GM18519 (cell line): ENCODE results near the gene FAM234A.

Experiments used
- ATAC-seq: cut with Tn5 transposase; IDR thresholded peaks from one replicate; pipeline ENCODE4 v1.9.1; 2021; ENCODE audit warnings: mild to moderate bottlenecking, moderate library complexity; ENCODE audit not compliant: unreplicated experiment, low FRiP score

FAM234A gene

GRCh38 chr16:296276-296675, 61.7 kb downstream of the FAM234A start:
- no peak for ATAC-seq

DNA sequence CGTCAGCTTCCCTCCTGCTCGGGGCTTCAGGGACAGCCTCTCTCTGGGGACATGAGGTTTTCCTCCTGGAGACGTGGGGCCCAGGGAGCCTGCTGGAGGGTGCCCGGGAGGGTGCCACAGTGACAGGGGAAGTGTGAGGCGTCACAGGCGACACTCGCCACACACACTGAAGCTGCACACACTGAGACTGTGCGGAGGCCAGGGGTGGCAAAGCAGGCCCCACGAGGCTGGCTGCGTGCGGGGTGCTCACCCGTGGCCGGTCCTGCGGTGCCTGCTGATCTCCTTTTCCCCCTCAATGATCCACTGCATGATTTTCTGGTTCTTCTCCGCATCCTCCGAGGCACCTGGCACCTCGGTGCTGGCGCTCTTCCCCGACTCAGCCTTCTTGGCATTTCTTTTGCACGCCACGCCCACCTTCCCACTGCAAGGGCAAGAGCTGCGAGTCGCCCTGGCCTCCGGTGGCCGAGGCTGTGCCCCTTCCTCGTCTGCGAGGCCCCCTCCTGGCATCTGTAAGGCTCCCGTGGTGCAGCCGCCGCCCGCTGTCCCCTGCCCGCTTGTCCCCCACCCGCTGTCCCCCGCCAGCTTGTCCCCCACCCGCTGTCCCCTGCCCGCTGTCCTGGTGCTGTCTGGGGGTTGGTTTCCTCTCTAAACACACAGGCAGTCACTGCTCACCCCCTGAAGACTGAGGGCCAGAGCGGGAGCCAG, 62.3 kb downstream of the FAM234A start:
- ATAC-seq = no peak

- ATAC-seq = no peak
These were observed 63.2 kb downstream of the FAM234A start for GRCh38 chr16:297832-298231.

DNA sequence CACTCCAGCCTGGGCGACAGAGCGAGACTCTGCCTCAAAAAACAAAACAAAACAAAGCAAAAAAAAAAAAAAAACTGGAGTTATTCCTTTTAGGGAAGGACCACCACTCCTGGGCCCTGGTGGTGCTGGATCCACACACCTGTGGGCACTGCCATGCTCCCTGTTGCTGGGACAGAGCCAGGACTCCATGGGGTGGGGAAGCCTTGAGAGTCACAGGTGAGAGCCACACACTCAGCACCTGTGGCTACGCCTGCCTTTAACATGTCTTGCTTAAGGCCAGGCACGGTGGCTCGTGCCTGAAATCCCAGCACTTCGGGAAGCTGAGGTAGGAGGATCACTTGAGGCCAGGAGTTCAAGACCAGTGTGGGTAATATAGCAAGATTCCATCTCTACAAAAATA, 66.6 kb downstream of the FAM234A start:
- ATAC-seq = no peak

GRCh38 chr16:301950-302349, 67.3 kb downstream of the FAM234A start:
- no peak for ATAC-seq

GRCh38 chr16:303760-304505, 69.3 kb downstream of the FAM234A start:
- no peak for ATAC-seq

- ATAC-seq = no peak
These were observed 71.5 kb downstream of the FAM234A start for GRCh38 chr16:305916-306626.

- ATAC-seq = no peak
These were observed 72.3 kb downstream of the FAM234A start for GRCh38 chr16:306911-307370.

- no peak for ATAC-seq
These were observed 73.2 kb downstream of the FAM234A start for GRCh38 chr16:307691-308312.

DNA sequence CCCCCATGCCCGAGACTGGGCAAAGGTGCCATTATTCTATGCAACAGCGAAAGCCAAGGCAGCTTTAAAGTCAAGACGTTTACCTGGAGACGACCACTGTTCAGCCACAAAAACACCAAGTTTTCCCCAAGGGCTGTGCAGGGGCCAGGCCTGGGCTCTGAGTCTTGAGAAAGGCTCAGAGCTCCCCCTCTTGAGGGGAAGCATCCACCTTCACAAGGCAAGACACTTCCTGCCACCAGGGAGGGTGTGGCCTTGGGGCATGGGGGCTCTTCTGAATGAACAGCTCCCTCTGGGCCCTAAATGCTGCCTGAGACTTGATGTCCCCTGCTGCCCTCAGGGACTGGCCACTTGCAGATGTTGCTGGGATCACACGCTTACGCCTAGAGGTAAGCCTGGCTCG, 74.9 kb downstream of the FAM234A start:
- ATAC-seq = no peak

- no peak for ATAC-seq
These were observed 77.1 kb downstream of the FAM234A start for GRCh38 chr16:311725-312124.

DNA sequence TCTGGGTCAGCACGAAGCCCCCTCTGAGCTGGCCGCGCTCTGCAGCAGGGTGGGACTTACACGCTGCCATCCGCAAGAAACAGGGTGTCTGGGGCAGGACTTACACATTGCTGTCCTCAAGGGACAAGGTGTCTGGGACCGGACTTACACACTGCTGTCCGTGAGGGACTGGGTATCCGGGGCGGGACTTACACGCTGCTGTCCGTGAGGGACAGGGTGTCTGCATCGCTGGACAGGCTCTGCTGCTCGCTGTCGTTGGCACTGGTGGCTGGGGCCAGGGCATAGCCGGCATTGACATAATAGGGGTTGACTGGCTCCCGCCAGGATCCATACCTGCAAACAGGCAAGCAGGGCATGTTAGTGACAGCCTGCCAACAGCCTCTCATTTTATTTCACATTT, 79.7 kb downstream of the FAM234A start:
- ATAC-seq = no peak

DNA sequence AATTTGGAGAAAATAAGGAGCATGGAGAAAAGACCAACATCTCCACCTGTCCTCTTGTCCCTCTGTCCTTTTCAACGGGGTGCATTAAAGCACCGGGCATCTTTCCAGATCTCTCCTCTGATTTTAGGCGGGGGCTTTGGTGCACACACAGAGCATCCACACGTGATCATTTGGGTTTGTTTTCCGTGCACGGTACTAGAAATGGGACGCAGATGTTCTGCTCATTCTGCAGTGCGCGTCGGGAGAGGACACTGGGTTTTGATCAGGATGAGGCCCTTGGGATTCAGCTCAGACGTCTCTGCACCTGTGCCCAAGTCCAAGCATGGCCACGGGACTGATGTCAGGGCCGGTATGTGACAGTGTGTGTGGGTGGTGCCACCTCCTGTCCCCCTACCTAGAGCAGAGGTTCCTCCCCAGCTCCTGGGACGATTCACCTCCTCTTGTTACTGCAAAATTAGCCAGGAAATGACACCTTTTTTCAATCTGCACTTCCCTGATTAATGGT, 80.2 kb downstream of the FAM234A start:
- ATAC-seq = no peak
